ENCODE measurements around the gene MMP24.
"Not testable (repeated sequence)": the region's sequence is repeated elsewhere in the genome, so short reads cannot be mapped to it uniquely, and the experiment has no call there.

The MMP24 gene

GRCh38 chr20:35226126-35226883 is at the start of gene MMP24:
MMP24 (plus strand) TSS chr20:35226690; CDS start chr20:35226739, 49 bp downstream.
- DNase-seq (ENCODE audit: low spot score) = peak; percentile 50
- in situ Hi-C loops (cut with MboI; ENCODE audit: low pct_unique_long_range_greater_than_20kb, low sequenced_read_pairs, unreplicated experiment) = no loop called here
- TF ChIP-seq CTCF (IDR thresholded peaks at IDR 0.05; ENCODE audit: extremely low read depth, insufficient read depth, missing control alignments) = no peak

- DNase-seq (ENCODE audit: low spot score) = no peak
- no peak for TF ChIP-seq CTCF (IDR thresholded peaks at IDR 0.05; ENCODE audit: extremely low read depth, insufficient read depth, missing control alignments)
- in situ Hi-C loops (cut with MboI; ENCODE audit: low pct_unique_long_range_greater_than_20kb, low sequenced_read_pairs, unreplicated experiment) = no loop called here
Measured at GRCh38 chr20:35179292-35180212, 46.9 kb upstream of the MMP24 start.

GRCh38 chr20:35180266-35180665 is 46.2 kb upstream of the MMP24 start:
- in situ Hi-C loops (cut with MboI; ENCODE audit: low pct_unique_long_range_greater_than_20kb, low sequenced_read_pairs, unreplicated experiment) = no loop called here
- DNase-seq (ENCODE audit: low spot score) = no peak
- TF ChIP-seq CTCF (IDR thresholded peaks at IDR 0.05; ENCODE audit: extremely low read depth, insufficient read depth, missing control alignments) = no peak

GRCh38 chr20:35181731-35182130 is 44.8 kb upstream of the MMP24 start:
- TF ChIP-seq CTCF (IDR thresholded peaks at IDR 0.05; ENCODE audit: extremely low read depth, insufficient read depth, missing control alignments) = no peak
- no peak for DNase-seq (ENCODE audit: low spot score)
- in situ Hi-C loops (cut with MboI; ENCODE audit: low pct_unique_long_range_greater_than_20kb, low sequenced_read_pairs, unreplicated experiment) = no loop called here

GRCh38 chr20:35186691-35187289 is 39.7 kb upstream of the MMP24 start:
- in situ Hi-C loops (cut with MboI; ENCODE audit: low pct_unique_long_range_greater_than_20kb, low sequenced_read_pairs, unreplicated experiment); DNase-seq (ENCODE audit: low spot score): not testable (repeated sequence)

GRCh38 chr20:35187584-35188190 is 38.8 kb upstream of the MMP24 start:
- no peak for TF ChIP-seq CTCF (IDR thresholded peaks at IDR 0.05; ENCODE audit: extremely low read depth, insufficient read depth, missing control alignments)
- in situ Hi-C loops (cut with MboI; ENCODE audit: low pct_unique_long_range_greater_than_20kb, low sequenced_read_pairs, unreplicated experiment) = no loop called here
- no peak for DNase-seq (ENCODE audit: low spot score)

GRCh38 chr20:35189223-35189622 is 37.3 kb upstream of the MMP24 start:
- in situ Hi-C loops (cut with MboI; ENCODE audit: low pct_unique_long_range_greater_than_20kb, low sequenced_read_pairs, unreplicated experiment) = not testable (repeated sequence)

More at GRCh38 chr20:35189223-35189622, 37.3 kb upstream of the MMP24 start:
- DNase-seq (ENCODE audit: low spot score) = not testable (repeated sequence)

Measured in GM13977 (cell line).